ENCODE measurements around the gene C17orf58.
"Not testable (repeated sequence)": the region's sequence is repeated elsewhere in the genome, so short reads cannot be mapped to it uniquely, and the experiment has no call there.

The C17orf58 gene

GRCh38 chr17:67996301-67997171 is at the start of gene C17orf58:
Gene C17orf58, minus strand, starts transcription at chr17:67996469. Its CDS starts 271 bp downstream, at chr17:67996198.
- no CpG with 5 or more reads among the region's 25 CpGs for WGBS (ENCODE audit: insufficient coverage, insufficient read length)
- DNase-seq (ENCODE audit: low read depth, low spot score); H3K9me3 ChIP-seq (ENCODE audit: control insufficient read depth, insufficient read depth, low read length); H3K27me3 ChIP-seq (ENCODE audit: control insufficient read depth, insufficient read depth, low read length); H3K4me1 ChIP-seq (ENCODE audit: control insufficient read depth, insufficient read depth, low read length); H3K36me3 ChIP-seq (ENCODE audit: control insufficient read depth, insufficient read depth, low read length); H3K27ac ChIP-seq (ENCODE audit: low read length): not testable (repeated sequence)
- peak within 1 kb of the TSS; percentile 49; the same call in 1 of the 2 replicates for H3K4me3 ChIP-seq (ENCODE audit: low read length)

- H3K4me3 ChIP-seq (ENCODE audit: low read length): peak overlapping the region; percentile 93
- H3K4me1 ChIP-seq (ENCODE audit: control insufficient read depth, insufficient read depth, low read length): no peaks in the 10 kb centered on the region
- WGBS (ENCODE audit: insufficient coverage, insufficient read length): no CpG with 5 or more reads among the region's 11 CpGs
- no peaks in the 10 kb centered on the region for H3K27me3 ChIP-seq (ENCODE audit: control insufficient read depth, insufficient read depth, low read length)
- H3K9me3 ChIP-seq (ENCODE audit: control insufficient read depth, insufficient read depth, low read length): no peaks in the 10 kb centered on the region
- peaks cover 25% of the 10 kb centered on the region for H3K36me3 ChIP-seq (ENCODE audit: control insufficient read depth, insufficient read depth, low read length)
- H3K27ac ChIP-seq (ENCODE audit: low read length): no peak overlapping the region
- DNase-seq (ENCODE audit: low read depth, low spot score): no peak
These were observed 40.3 kb upstream of the C17orf58 start for GRCh38 chr17:68036304-68037147.

GRCh38 chr17:68035523-68036303 is 39.4 kb upstream of the C17orf58 start, which contains the start of gene KPNA2:
Gene KPNA2, plus strand, starts transcription at chr17:68035735. Its CDS starts 1,398 bp downstream, at chr17:68037133.
- Histone ChIP-seq H3K27ac (ENCODE audit: low read length) (no peak within 1 kb of the TSS), H3K4me3 (ENCODE audit: low read length) (peak within 1 kb of the TSS; percentile 93), H3K4me1 (ENCODE audit: control insufficient read depth, insufficient read depth, low read length) (no peaks in the 10 kb centered on the region), H3K36me3 (ENCODE audit: control insufficient read depth, insufficient read depth, low read length) (peaks cover 21% of the 10 kb centered on the region), H3K27me3 (ENCODE audit: control insufficient read depth, insufficient read depth, low read length) (no peaks in the 10 kb centered on the region), H3K9me3 (ENCODE audit: control insufficient read depth, insufficient read depth, low read length) (no peaks in the 10 kb centered on the region)
- DNase-seq (ENCODE audit: low read depth, low spot score): peak; percentile 95
- WGBS (ENCODE audit: insufficient coverage, insufficient read length): no CpG with 5 or more reads among the region's 72 CpGs

- no peak overlapping the region for H3K4me3 ChIP-seq (ENCODE audit: low read length)
- no peak for DNase-seq (ENCODE audit: low read depth, low spot score)
- no peak overlapping the region for H3K27ac ChIP-seq (ENCODE audit: low read length)
These were observed 38.9 kb upstream of the C17orf58 start for GRCh38 chr17:68035131-68035522.

GRCh38 chr17:68034452-68034776 is 38.1 kb upstream of the C17orf58 start:
- Histone ChIP-seq H3K9me3 (ENCODE audit: control insufficient read depth, insufficient read depth, low read length) (no peaks in the 10 kb centered on the region), H3K4me1 (ENCODE audit: control insufficient read depth, insufficient read depth, low read length) (peaks cover 3% of the 10 kb centered on the region; the same call in 1 of the 2 replicates), H3K4me3 (ENCODE audit: low read length) (no peak overlapping the region), H3K27ac (ENCODE audit: low read length) (no peak overlapping the region), H3K27me3 (ENCODE audit: control insufficient read depth, insufficient read depth, low read length) (no peaks in the 10 kb centered on the region), H3K36me3 (ENCODE audit: control insufficient read depth, insufficient read depth, low read length) (peaks cover 16% of the 10 kb centered on the region)
- WGBS (ENCODE audit: insufficient coverage, insufficient read length): no CpG with 5 or more reads among the region's 1 CpG
- no peak for DNase-seq (ENCODE audit: low read depth, low spot score)

More at GRCh38 chr17:68035131-68035522, 38.9 kb upstream of the C17orf58 start:
- Histone ChIP-seq H3K9me3 (ENCODE audit: control insufficient read depth, insufficient read depth, low read length) (no peaks in the 10 kb centered on the region), H3K27me3 (ENCODE audit: control insufficient read depth, insufficient read depth, low read length) (no peaks in the 10 kb centered on the region), H3K4me1 (ENCODE audit: control insufficient read depth, insufficient read depth, low read length) (no peaks in the 10 kb centered on the region), H3K36me3 (ENCODE audit: control insufficient read depth, insufficient read depth, low read length) (peaks cover 16% of the 10 kb centered on the region)
- WGBS (ENCODE audit: insufficient coverage, insufficient read length): no CpG with 5 or more reads among the region's 27 CpGs

GRCh38 chr17:68033636-68034451 is 37.6 kb upstream of the C17orf58 start:
- no peaks in the 10 kb centered on the region for H3K27me3 ChIP-seq (ENCODE audit: control insufficient read depth, insufficient read depth, low read length)
- H3K9me3 ChIP-seq (ENCODE audit: control insufficient read depth, insufficient read depth, low read length): no peaks in the 10 kb centered on the region
- WGBS (ENCODE audit: insufficient coverage, insufficient read length): no CpG with 5 or more reads among the region's 7 CpGs
- H3K4me3 ChIP-seq (ENCODE audit: low read length): no peak overlapping the region
- H3K4me1 ChIP-seq (ENCODE audit: control insufficient read depth, insufficient read depth, low read length): peaks cover 3% of the 10 kb centered on the region; the same call in 1 of the 2 replicates
- peaks cover 12% of the 10 kb centered on the region for H3K36me3 ChIP-seq (ENCODE audit: control insufficient read depth, insufficient read depth, low read length)
- H3K27ac ChIP-seq (ENCODE audit: low read length): peak overlapping the region; percentile 69
- peak; percentile 96 for DNase-seq (ENCODE audit: low read depth, low spot score)

GRCh38 chr17:68029512-68030215 is 33.4 kb upstream of the C17orf58 start:
- Histone ChIP-seq H3K36me3 (ENCODE audit: control insufficient read depth, insufficient read depth, low read length) (no peaks in the 10 kb centered on the region), H3K4me1 (ENCODE audit: control insufficient read depth, insufficient read depth, low read length) (peaks cover 3% of the 10 kb centered on the region; the same call in 1 of the 2 replicates), H3K4me3 (ENCODE audit: low read length) (no peak overlapping the region), H3K27ac (ENCODE audit: low read length) (no peak overlapping the region), H3K27me3 (ENCODE audit: control insufficient read depth, insufficient read depth, low read length) (no peaks in the 10 kb centered on the region), H3K9me3 (ENCODE audit: control insufficient read depth, insufficient read depth, low read length) (no peaks in the 10 kb centered on the region)
- WGBS (ENCODE audit: insufficient coverage, insufficient read length): no CpG with 5 or more reads among the region's 8 CpGs
- no peak for DNase-seq (ENCODE audit: low read depth, low spot score)

- not testable (repeated sequence) for H3K4me3 ChIP-seq (ENCODE audit: low read length); H3K4me1 ChIP-seq (ENCODE audit: control insufficient read depth, insufficient read depth, low read length); H3K27me3 ChIP-seq (ENCODE audit: control insufficient read depth, insufficient read depth, low read length); H3K27ac ChIP-seq (ENCODE audit: low read length); DNase-seq (ENCODE audit: low read depth, low spot score); H3K36me3 ChIP-seq (ENCODE audit: control insufficient read depth, insufficient read depth, low read length); H3K9me3 ChIP-seq (ENCODE audit: control insufficient read depth, insufficient read depth, low read length)
- WGBS (ENCODE audit: insufficient coverage, insufficient read length): no CpG with 5 or more reads among the region's 15 CpGs
These were observed 26.3 kb upstream of the C17orf58 start for GRCh38 chr17:68022547-68022946.

GRCh38 chr17:68021963-68022362 is 25.7 kb upstream of the C17orf58 start:
- Histone ChIP-seq H3K27me3 (ENCODE audit: control insufficient read depth, insufficient read depth, low read length) (no peaks in the 10 kb centered on the region), H3K36me3 (ENCODE audit: control insufficient read depth, insufficient read depth, low read length) (no peaks in the 10 kb centered on the region), H3K4me1 (ENCODE audit: control insufficient read depth, insufficient read depth, low read length) (no peaks in the 10 kb centered on the region), H3K9me3 (ENCODE audit: control insufficient read depth, insufficient read depth, low read length) (no peaks in the 10 kb centered on the region), H3K27ac (ENCODE audit: low read length) (no peak overlapping the region), H3K4me3 (ENCODE audit: low read length) (no peak overlapping the region)
- no CpG with 5 or more reads among the region's 8 CpGs for WGBS (ENCODE audit: insufficient coverage, insufficient read length)
- no peak for DNase-seq (ENCODE audit: low read depth, low spot score)

Data from iPS DF 6.9 (cell line).